ENCODE data around the gene DACT2. TPM values are rescaled to one million over a fixed set of nuclear protein-coding genes. Genes with fewer than 3 reads are reported as not detected.

Gene DACT2
- total RNA-seq, 2 donors from 2014 or later = 0.24 to 1.7 TPM

Other genes starting within 250 kb of the DACT2 start
- under 1 TPM in 1 of 2 donors, not detected in 1; 0.14 TPM for gene FRMD1, start 240.6 kb downstream of the DACT2 start, total RNA-seq
- 100 to 1,000 TPM in 1 of 2 donors, 10 to 100 TPM in 1; 77.6 to 176 TPM for gene SMOC2, start 121.4 kb upstream of the DACT2 start, total RNA-seq